ENCODE data around the gene AHNAK.

DNA sequence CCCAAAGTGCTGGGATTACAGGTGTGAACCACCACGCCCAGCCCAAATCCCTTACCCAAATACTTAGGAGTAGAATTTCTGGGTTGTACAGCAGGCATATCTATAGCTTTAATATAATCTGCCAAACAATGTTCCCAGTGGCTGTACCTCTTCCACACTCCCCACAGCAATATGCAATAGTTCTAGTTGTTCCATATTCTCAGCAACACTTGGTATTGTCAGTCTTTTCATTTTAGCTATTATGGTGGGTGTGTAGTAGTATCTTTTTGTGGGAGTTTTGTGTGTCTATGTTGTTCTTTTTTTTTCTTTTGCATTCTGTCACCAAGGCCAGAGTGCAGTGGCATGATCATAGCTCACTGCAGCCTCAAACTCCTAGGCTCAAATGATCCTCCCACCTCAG is 109.0 kb downstream of the AHNAK start:
- TF ChIP-seq, protein P1, sequence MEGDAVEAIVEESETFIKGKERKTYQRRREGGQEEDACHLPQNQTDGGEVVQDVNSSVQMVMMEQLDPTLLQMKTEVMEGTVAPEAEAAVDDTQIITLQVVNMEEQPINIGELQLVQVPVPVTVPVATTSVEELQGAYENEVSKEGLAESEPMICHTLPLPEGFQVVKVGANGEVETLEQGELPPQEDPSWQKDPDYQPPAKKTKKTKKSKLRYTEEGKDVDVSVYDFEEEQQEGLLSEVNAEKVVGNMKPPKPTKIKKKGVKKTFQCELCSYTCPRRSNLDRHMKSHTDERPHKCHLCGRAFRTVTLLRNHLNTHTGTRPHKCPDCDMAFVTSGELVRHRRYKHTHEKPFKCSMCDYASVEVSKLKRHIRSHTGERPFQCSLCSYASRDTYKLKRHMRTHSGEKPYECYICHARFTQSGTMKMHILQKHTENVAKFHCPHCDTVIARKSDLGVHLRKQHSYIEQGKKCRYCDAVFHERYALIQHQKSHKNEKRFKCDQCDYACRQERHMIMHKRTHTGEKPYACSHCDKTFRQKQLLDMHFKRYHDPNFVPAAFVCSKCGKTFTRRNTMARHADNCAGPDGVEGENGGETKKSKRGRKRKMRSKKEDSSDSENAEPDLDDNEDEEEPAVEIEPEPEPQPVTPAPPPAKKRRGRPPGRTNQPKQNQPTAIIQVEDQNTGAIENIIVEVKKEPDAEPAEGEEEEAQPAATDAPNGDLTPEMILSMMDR (IDR thresholded peaks at IDR 0.05): no peak
- no peak for TF ChIP-seq POLR2A (IDR thresholded peaks at IDR 0.05)
